Nephron progenitor cell (in vitro differentiated cells): ENCODE data around the gene KAT8.

Experiments used
- DNase-seq: peaks from one replicate; pipeline ENCODE4 v3.0.0; 2021
- H3K27ac Mint-ChIP-seq: 2 replicates; pipeline ENCODE4 v1.8.0; 2021; ENCODE audit warnings: mild to moderate bottlenecking, moderate library complexity, mixed read lengths
- H3K27me3 Mint-ChIP-seq: 2 replicates; pipeline ENCODE4 v1.8.0; 2021; ENCODE audit warnings: mild to moderate bottlenecking, low read depth, mixed read lengths; ENCODE audit not compliant: poor library complexity
- H3K36me3 Mint-ChIP-seq: 2 replicates; pipeline ENCODE4 v1.8.0; 2021; ENCODE audit warnings: low read depth, mixed read lengths
- H3K4me1 Mint-ChIP-seq: 2 replicates; pipeline ENCODE4 v1.8.0; 2021; ENCODE audit warnings: mixed read lengths
- H3K4me3 Mint-ChIP-seq: 2 replicates; pipeline ENCODE4 v1.8.0; 2021; ENCODE audit warnings: mild to moderate bottlenecking, moderate library complexity, mixed read lengths
- H3K9me3 Mint-ChIP-seq: 2 replicates; pipeline ENCODE4 v1.8.0; 2021; ENCODE audit warnings: mild to moderate bottlenecking, moderate library complexity, mixed read lengths
- TF ChIP-seq, protein P1 (sequence below): fragments of 200-600 bp; sonication (generic); IDR thresholded peaks from 2 replicates; pipeline ENCODE4 v1.5.0; 2021; ENCODE audit warnings: antibody characterized with exemption

KAT8 gene

DNA sequence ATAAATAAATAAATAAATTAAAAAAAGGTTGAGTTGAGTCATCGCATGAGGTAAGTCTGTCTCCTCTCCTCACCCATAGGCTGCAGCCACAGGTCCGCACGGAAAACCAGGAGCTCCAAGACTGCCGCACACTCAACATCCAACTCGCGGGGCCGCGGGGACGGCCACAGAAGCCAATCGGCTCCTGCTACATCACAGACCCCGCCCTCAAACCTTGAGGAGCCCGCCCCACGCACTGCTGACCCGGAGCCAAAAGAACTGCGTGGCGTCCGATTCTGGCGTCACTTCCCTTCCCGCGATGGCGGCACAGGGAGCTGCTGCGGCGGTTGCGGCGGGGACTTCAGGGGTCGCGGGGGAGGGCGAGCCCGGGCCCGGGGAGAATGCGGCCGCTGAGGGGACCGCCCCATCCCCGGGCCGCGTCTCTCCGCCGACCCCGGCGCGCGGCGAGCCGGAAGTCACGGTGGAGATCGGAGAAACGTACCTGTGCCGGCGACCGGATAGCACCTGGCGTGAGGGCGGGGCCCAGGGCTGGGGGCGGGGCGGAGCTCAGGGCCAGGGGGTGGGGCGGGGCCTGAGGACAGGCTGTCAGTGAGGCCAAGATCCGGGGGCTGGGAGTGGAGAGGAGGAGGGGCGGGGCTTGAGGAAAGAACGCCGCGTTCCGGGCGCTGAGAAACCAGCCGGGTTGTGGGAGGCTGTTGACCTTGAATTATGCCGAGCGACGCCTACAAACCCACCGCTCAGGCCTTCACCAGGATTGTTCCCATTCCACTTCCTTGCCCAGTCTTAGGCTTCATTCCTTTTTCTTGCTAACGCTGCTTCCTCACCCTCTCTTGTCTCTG lies at the start of gene KAT8:
Gene KAT8, plus strand, starts transcription at position 281 of the 839 bp plus-strand sequence. Its CDS starts 18 bp downstream, at position 299.
- peak within 1 kb of the TSS; percentile 95 for H3K27ac Mint-ChIP-seq
- DNase-seq, result peak; percentile 97
- H3K4me3 Mint-ChIP-seq, result peak within 1 kb of the TSS; percentile 91
- H3K4me1 Mint-ChIP-seq, result peaks cover 13% of the 10 kb centered on the region
- no peaks in the 10 kb centered on the region for H3K9me3 Mint-ChIP-seq
- H3K27me3 Mint-ChIP-seq, result no peaks in the 10 kb centered on the region
- H3K36me3 Mint-ChIP-seq, result peaks cover 29% of the 10 kb centered on the region
- TF ChIP-seq, protein P1, sequence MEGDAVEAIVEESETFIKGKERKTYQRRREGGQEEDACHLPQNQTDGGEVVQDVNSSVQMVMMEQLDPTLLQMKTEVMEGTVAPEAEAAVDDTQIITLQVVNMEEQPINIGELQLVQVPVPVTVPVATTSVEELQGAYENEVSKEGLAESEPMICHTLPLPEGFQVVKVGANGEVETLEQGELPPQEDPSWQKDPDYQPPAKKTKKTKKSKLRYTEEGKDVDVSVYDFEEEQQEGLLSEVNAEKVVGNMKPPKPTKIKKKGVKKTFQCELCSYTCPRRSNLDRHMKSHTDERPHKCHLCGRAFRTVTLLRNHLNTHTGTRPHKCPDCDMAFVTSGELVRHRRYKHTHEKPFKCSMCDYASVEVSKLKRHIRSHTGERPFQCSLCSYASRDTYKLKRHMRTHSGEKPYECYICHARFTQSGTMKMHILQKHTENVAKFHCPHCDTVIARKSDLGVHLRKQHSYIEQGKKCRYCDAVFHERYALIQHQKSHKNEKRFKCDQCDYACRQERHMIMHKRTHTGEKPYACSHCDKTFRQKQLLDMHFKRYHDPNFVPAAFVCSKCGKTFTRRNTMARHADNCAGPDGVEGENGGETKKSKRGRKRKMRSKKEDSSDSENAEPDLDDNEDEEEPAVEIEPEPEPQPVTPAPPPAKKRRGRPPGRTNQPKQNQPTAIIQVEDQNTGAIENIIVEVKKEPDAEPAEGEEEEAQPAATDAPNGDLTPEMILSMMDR, result no peak

DNA sequence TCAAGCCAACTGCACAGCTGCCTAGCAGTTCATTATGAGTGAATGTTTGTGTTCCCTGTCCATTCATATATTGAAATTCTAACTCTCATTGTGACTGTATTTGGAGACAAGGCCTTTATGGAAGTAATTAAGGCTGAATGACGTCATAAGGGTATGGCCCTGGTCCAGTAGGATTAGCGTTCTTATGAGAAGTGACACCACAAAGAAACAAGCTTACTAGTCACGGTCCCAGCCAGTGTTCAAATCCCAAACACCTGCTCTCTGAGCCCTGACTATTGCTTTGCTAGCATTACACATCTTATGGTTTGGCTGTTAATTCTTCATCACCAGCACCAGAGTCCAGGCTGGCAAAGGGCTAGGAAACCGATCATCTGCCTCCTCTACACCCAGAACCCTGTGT lies 45.6 kb upstream of the KAT8 start:
- Mint-ChIP-seq H3K36me3 (peaks cover 11% of the 10 kb centered on the region), H3K27ac (no peak overlapping the region), H3K27me3 (peaks cover 3% of the 10 kb centered on the region), H3K4me1 (peaks cover 32% of the 10 kb centered on the region), H3K4me3 (peak overlapping the region; percentile 94), H3K9me3 (no peaks in the 10 kb centered on the region)
- no peak for DNase-seq
- TF ChIP-seq, protein P1, result no peak

DNA sequence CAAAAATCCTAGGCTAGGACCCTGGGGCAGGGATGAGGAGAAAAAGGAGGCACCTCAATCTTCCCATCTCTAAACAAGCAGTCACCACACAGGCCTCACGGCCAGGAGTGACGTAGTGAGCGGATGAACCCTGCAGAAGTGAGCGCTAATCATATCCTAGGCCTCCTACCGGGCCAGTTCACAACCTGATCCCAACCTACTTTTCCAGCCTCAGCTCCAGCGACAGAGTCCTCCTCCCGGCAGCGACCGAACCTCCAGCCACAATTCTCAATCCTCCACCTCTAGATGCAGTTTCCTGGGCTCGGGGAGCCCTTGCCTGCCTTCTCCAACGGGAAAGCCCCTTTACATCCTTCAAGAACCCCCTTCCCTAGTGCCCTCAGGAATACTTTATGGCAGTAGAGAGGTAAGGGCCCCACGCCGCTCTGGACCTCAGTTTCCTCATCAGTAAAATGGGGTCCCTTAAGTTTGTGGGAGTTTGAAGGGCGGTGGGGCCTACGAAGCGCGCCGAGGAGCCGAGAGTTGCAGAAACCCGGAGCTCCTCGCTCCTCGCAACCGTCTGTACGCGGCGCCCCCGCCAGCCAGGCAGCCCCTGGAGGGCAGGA lies 44.8 kb upstream of the KAT8 start:
- TF ChIP-seq, protein P1, result no peak
- H3K4me1 Mint-ChIP-seq, result peaks cover 32% of the 10 kb centered on the region
- peaks cover 3% of the 10 kb centered on the region for H3K27me3 Mint-ChIP-seq
- H3K4me3 Mint-ChIP-seq, result peak overlapping the region; percentile 94
- H3K9me3 Mint-ChIP-seq, result no peaks in the 10 kb centered on the region
- H3K27ac Mint-ChIP-seq, result peak overlapping the region; percentile 91
- peaks cover 13% of the 10 kb centered on the region for H3K36me3 Mint-ChIP-seq
- DNase-seq, result peak; percentile 23

DNA sequence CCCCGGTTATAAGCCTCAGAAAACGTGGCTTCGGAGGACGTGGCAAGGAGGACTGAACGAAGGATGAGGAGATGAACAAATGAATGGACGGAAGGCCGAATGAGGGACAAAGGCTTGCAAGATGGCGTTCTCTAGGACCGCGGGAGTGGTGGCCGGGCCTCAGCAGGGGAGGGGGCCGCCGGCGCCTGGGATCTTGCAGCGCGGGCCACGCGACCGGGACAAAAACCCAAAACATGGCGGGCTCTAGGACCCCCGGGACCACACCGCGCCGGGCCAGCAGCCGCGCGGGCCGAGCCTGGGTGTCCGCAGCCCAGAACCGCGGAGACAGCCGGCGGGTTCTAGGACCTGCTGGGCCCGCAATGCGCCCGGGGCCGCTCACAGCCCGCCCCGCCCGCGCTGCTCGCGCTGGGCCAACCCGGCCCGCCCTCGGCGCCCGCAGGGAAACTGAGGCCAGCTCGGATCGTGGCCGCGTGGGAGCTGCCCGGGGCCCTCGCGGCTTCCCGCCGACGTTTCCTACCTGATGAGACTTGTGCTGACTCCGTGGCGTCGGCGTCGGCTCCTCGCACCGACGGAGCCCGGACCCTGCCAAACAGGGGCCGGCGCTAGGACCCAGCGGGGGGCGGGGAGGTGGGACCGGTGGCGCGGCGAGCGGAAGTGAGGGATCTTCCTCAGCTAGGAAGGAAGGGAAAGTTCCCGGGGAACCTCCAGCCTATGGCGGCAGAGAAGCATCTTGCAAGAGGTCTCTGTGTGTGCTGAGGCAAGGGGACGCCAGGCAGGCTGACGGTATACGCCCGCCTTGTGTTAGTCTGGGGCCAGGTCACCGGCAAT lies 44.1 kb upstream of the KAT8 start:
- TF ChIP-seq, protein P1, result no peak
- peaks cover 32% of the 10 kb centered on the region for H3K4me1 Mint-ChIP-seq
- peak overlapping the region; percentile 93 for H3K27ac Mint-ChIP-seq
- H3K27me3 Mint-ChIP-seq, result peaks cover 3% of the 10 kb centered on the region
- peak; percentile 93 for DNase-seq
- H3K36me3 Mint-ChIP-seq, result peaks cover 20% of the 10 kb centered on the region
- H3K9me3 Mint-ChIP-seq, result no peaks in the 10 kb centered on the region
- H3K4me3 Mint-ChIP-seq, result peak overlapping the region; percentile 97

DNA sequence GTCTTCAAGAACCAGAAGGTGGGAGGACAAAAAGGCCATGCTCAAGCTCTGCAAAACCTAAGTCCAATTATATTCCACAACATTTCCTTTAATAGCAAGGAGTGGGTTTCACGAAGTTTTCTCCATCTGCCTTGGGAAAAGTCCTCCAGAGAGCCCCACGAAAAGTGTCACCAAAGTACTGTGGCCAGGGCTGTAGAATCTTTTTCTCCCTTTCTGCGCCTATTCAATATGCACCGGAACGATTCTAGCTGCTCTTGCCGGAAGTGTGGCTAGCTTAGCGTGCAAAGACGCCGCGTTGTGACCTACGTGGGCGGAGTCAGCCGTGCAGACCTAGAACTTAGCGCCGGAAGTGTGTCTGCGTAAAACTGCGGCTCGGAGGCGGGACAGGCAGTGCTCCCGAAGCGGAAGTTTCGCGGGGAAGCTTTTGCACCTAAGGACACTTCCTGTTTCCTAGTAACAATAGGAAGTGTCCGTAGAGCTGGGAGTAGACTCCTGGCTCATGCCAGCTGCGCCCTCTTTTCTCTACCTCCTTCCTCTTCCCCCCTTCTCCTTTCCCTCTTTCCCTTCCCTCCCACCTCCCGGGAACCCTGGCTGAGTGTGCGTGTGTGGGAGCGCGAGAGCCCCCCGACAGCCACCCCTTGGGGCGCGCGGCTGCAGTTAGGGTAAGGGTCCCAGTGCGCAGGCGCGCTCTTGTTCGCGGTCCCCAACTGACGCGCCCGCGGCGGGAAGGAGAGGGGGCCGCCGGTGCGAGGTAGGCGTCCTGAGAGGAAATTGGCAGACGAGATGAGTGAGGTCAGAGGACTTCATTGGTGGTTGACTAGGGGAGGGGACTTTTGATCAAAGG lies 43.3 kb upstream of the KAT8 start, which contains the start of the genes ZNF646 and ZNF668:
Gene ZNF646, plus strand, starts transcription at position 453 of the 844 bp plus-strand sequence. CDS start 1,903 bp downstream, outside the sequence.
Gene ZNF668, minus strand, starts transcription at position 271 of the 844 bp plus-strand sequence. CDS start 9,781 bp downstream, outside the sequence.
- TF ChIP-seq, protein P1, result no peak
- peak within 1 kb of the TSS; percentile 97 for H3K4me3 Mint-ChIP-seq

More for the DNA sequence above, 43.3 kb upstream of the KAT8 start, which contains the start of the genes ZNF646 and ZNF668:
- Mint-ChIP-seq H3K9me3 (no peaks in the 10 kb centered on the region), H3K27me3 (peaks cover 3% of the 10 kb centered on the region), H3K27ac (peak within 1 kb of the TSS; percentile 93), H3K36me3 (peaks cover 24% of the 10 kb centered on the region), H3K4me1 (peaks cover 28% of the 10 kb centered on the region)
- peak; percentile 95 for DNase-seq
